GM19328 (cell line): ENCODE measurements around the gene CCER1.

ENCODE experiments used
- ATAC-seq: cut with Tn5 transposase; IDR thresholded peaks from one replicate; pipeline ENCODE4 v1.9.1; 2021; ENCODE audit warnings: mild to moderate bottlenecking, moderate library complexity; ENCODE audit not compliant: unreplicated experiment

CCER1 gene

GRCh38 chr12:90922145-90922627, 32.8 kb downstream of the CCER1 start:
- ATAC-seq = no peak

- no peak for ATAC-seq
These were observed 33.4 kb downstream of the CCER1 start for GRCh38 chr12:90921536-90921935.

GRCh38 chr12:90920222-90920621, 34.8 kb downstream of the CCER1 start:
- ATAC-seq = no peak

GRCh38 chr12:90917431-90917830, 37.5 kb downstream of the CCER1 start:
- ATAC-seq = no peak

GRCh38 chr12:90916516-90916915, 38.5 kb downstream of the CCER1 start:
- no peak for ATAC-seq

GRCh38 chr12:90915353-90915752, 39.6 kb downstream of the CCER1 start:
- no peak for ATAC-seq

GRCh38 chr12:90910958-90911357, 44.0 kb downstream of the CCER1 start:
- no peak for ATAC-seq

GRCh38 chr12:90909069-90909770, 45.8 kb downstream of the CCER1 start:
- no peak for ATAC-seq

GRCh38 chr12:90908465-90908864, 46.5 kb downstream of the CCER1 start:
- ATAC-seq = no peak

- ATAC-seq = no peak
These were observed 49.1 kb downstream of the CCER1 start for GRCh38 chr12:90905691-90906370.

- ATAC-seq = no peak
These were observed 52.4 kb downstream of the CCER1 start for GRCh38 chr12:90902596-90902995.
